ENCODE results near the gene ADGRA1.

ADGRA1 gene

GRCh38 chr10:133088956-133089800 lies 1.5 kb downstream of the ADGRA1 start:
- Histone ChIP-seq H3K27me3 (ENCODE audit: insufficient read depth, poor library complexity, severe bottlenecking) (peaks cover 57% of the 10 kb centered on the region), H3K9me3 (ENCODE audit: severe bottlenecking) (no peaks in the 10 kb centered on the region), H3K36me3 (ENCODE audit: low read depth) (no peaks in the 10 kb centered on the region), H3K4me3 (ENCODE audit: severe bottlenecking) (no peak overlapping the region), H3K4me1 (ENCODE audit: insufficient read depth, poor library complexity, severe bottlenecking) (no peaks in the 10 kb centered on the region), H3K27ac (ENCODE audit: poor library complexity, severe bottlenecking) (no peak overlapping the region)
- no peak for ATAC-seq (ENCODE audit: low read depth)
- TF ChIP-seq, protein P1, sequence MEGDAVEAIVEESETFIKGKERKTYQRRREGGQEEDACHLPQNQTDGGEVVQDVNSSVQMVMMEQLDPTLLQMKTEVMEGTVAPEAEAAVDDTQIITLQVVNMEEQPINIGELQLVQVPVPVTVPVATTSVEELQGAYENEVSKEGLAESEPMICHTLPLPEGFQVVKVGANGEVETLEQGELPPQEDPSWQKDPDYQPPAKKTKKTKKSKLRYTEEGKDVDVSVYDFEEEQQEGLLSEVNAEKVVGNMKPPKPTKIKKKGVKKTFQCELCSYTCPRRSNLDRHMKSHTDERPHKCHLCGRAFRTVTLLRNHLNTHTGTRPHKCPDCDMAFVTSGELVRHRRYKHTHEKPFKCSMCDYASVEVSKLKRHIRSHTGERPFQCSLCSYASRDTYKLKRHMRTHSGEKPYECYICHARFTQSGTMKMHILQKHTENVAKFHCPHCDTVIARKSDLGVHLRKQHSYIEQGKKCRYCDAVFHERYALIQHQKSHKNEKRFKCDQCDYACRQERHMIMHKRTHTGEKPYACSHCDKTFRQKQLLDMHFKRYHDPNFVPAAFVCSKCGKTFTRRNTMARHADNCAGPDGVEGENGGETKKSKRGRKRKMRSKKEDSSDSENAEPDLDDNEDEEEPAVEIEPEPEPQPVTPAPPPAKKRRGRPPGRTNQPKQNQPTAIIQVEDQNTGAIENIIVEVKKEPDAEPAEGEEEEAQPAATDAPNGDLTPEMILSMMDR (IDR thresholded peaks at IDR 0.05; ENCODE audit: poor library complexity, severe bottlenecking), result no peak
- no peak for DNase-seq (ENCODE audit: low spot score)

GRCh38 chr10:133090101-133090500 lies 2.4 kb downstream of the ADGRA1 start:
- ATAC-seq (ENCODE audit: low read depth) (no peak), DNase-seq (ENCODE audit: low spot score) (no peak)
- Histone ChIP-seq H3K4me1 (ENCODE audit: insufficient read depth, poor library complexity, severe bottlenecking) (no peaks in the 10 kb centered on the region), H3K36me3 (ENCODE audit: low read depth) (no peaks in the 10 kb centered on the region), H3K4me3 (ENCODE audit: severe bottlenecking) (no peak overlapping the region), H3K27me3 (ENCODE audit: insufficient read depth, poor library complexity, severe bottlenecking) (peaks cover 54% of the 10 kb centered on the region), H3K9me3 (ENCODE audit: severe bottlenecking) (no peaks in the 10 kb centered on the region), H3K27ac (ENCODE audit: poor library complexity, severe bottlenecking) (no peak overlapping the region)
- TF ChIP-seq, protein P1 (IDR thresholded peaks at IDR 0.05; ENCODE audit: poor library complexity, severe bottlenecking), result no peak

DNA sequence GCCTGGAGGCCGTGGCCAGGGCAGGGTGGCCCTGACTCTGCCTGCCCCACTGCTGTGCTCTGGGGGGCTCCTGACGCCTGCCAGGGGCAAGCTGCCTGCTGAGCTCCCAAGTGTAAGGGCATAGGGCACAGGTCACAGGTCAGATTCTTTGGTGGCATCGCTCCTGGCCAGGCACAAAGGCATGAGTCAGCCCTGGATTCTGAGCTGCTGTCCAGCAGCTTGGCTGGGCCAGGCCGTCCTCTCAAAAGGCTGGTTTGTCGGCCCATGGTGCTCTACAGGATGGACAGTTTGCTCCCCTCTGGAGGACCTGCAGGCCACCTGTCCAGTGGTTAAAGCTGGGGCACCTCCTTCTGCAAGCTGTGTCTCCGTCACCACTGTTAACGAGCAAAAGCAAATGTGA lies 2.9 kb downstream of the ADGRA1 start:
- DNase-seq (ENCODE audit: low spot score) (no peak), ATAC-seq (ENCODE audit: low read depth) (no peak)
- H3K4me1 ChIP-seq (ENCODE audit: insufficient read depth, poor library complexity, severe bottlenecking), result no peaks in the 10 kb centered on the region
- TF ChIP-seq, protein P1 (IDR thresholded peaks at IDR 0.05; ENCODE audit: poor library complexity, severe bottlenecking), result no peak
- H3K4me3 ChIP-seq (ENCODE audit: severe bottlenecking), result no peak overlapping the region
- H3K27me3 ChIP-seq (ENCODE audit: insufficient read depth, poor library complexity, severe bottlenecking), result peaks cover 54% of the 10 kb centered on the region
- no peaks in the 10 kb centered on the region for H3K9me3 ChIP-seq (ENCODE audit: severe bottlenecking)
- H3K27ac ChIP-seq (ENCODE audit: poor library complexity, severe bottlenecking), result no peak overlapping the region
- H3K36me3 ChIP-seq (ENCODE audit: low read depth), result no peaks in the 10 kb centered on the region

- ATAC-seq (ENCODE audit: low read depth) (no peak), DNase-seq (ENCODE audit: low spot score) (no peak)
- Histone ChIP-seq H3K4me3 (ENCODE audit: severe bottlenecking) (no peak overlapping the region), H3K27ac (ENCODE audit: poor library complexity, severe bottlenecking) (no peak overlapping the region), H3K9me3 (ENCODE audit: severe bottlenecking) (no peaks in the 10 kb centered on the region), H3K27me3 (ENCODE audit: insufficient read depth, poor library complexity, severe bottlenecking) (peaks cover 53% of the 10 kb centered on the region), H3K36me3 (ENCODE audit: low read depth) (no peaks in the 10 kb centered on the region), H3K4me1 (ENCODE audit: insufficient read depth, poor library complexity, severe bottlenecking) (no peaks in the 10 kb centered on the region)
- TF ChIP-seq, protein P1 (IDR thresholded peaks at IDR 0.05; ENCODE audit: poor library complexity, severe bottlenecking), result no peak
Measured at GRCh38 chr10:133091316-133091715, 3.6 kb downstream of the ADGRA1 start.

GRCh38 chr10:133093291-133093690 lies 5.6 kb downstream of the ADGRA1 start:
- Histone ChIP-seq H3K4me1 (ENCODE audit: insufficient read depth, poor library complexity, severe bottlenecking) (no peaks in the 10 kb centered on the region), H3K27me3 (ENCODE audit: insufficient read depth, poor library complexity, severe bottlenecking) (peaks cover 35% of the 10 kb centered on the region), H3K4me3 (ENCODE audit: severe bottlenecking) (no peak overlapping the region), H3K27ac (ENCODE audit: poor library complexity, severe bottlenecking) (no peak overlapping the region), H3K9me3 (ENCODE audit: severe bottlenecking) (no peaks in the 10 kb centered on the region), H3K36me3 (ENCODE audit: low read depth) (no peaks in the 10 kb centered on the region)
- TF ChIP-seq, protein P1 (IDR thresholded peaks at IDR 0.05; ENCODE audit: poor library complexity, severe bottlenecking), result no peak
- ATAC-seq (ENCODE audit: low read depth), result no peak
- DNase-seq (ENCODE audit: low spot score), result no peak
